Cerebellar cortex (tissue), 1 donor: ENCODE results near the gene PRTN3.
A peak's percentile ranks its signal among the peaks of the same experiment; 100 is the strongest.
"Not testable (repeated sequence)": the region's sequence is repeated elsewhere in the genome, so short reads cannot be mapped to it uniquely, and the experiment has no call there.

ENCODE experiments used
- DNase-seq: peaks from one replicate; pipeline ENCODE4 v3.0.0-alpha.2; 2015; ENCODE audit warnings: low spot score

The PRTN3 gene

DNA sequence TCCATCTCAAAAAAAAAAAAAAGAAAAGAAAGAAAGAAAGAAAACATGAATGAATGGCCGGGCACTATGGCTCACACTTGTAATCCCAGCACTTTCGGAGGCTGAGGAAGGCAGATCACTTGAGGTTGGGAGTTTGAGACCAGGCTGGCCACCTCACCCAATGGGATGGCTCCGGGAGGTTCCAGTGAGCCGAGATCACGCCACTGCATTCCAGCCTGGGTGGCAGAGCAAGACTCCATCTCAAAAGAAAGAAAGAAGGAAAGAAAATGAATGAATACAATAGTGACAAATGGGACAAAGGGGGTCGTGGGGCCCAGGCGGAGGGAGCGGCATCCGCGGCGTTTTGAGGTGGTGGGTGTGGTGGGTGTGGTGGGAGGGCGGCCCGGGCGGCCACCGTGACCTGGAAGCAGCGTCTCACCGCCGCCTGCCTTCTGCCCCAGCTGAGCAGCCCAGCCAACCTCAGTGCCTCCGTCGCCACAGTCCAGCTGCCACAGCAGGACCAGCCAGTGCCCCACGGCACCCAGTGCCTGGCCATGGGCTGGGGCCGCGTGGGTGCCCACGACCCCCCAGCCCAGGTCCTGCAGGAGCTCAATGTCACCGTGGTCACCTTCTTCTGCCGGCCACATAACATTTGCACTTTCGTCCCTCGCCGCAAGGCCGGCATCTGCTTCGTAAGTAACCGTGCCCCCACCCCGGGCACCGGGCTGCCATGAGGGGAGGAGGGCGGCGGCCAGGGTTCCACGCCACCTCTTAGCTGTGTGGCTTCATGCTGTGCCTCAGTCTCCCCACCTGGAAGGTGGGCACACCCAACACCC is 5.1 kb downstream of the PRTN3 start:
- DNase-seq: no peak

DNA sequence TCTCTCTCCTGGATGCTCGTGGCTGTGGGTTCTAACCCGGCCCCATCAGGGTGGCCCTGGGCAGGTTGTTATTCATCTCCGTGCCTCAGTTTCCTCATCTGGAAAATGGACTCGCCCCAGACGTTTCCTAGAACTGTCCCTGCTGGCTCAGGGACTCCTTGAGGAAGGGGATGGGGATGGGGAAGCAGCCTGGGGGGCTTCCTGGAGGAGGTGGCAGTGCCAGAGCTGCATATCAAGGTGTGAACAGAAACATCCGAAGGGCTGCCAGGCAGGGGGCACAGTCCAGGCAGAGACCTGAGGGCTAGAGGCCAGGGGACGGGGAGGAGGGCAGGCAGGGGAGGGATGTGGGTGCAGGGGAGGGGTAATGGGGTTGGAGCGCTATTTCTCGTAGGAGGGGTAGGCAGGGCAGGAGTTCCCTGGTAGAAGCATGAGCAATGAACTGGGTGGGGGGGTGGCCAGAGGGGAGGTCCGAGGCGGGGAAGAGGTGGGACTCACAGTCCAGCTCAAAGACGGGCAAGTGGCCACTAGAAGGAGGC is 7.7 kb downstream of the PRTN3 start:
- DNase-seq: no peak

DNA sequence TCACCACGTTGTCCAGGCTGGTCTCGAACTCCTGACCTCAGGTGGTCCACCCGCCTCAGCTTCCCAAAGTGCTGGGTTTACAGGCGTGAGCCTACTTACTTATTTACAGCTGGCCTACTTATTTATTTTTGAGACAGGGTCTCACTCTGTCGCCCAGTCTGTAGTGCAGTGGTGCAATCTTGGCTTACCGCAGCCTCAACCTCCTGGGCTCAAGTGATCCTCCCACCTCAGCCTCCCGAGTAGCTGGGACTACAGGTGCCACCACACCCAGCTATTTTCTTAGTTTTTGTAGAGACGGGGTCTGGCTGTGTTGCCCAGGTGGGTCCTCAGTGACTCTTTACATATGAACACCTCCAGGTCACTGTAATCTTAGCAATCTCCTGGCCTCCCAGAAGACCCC is 8.4 kb downstream of the PRTN3 start:
- DNase-seq: not testable (repeated sequence)

DNA sequence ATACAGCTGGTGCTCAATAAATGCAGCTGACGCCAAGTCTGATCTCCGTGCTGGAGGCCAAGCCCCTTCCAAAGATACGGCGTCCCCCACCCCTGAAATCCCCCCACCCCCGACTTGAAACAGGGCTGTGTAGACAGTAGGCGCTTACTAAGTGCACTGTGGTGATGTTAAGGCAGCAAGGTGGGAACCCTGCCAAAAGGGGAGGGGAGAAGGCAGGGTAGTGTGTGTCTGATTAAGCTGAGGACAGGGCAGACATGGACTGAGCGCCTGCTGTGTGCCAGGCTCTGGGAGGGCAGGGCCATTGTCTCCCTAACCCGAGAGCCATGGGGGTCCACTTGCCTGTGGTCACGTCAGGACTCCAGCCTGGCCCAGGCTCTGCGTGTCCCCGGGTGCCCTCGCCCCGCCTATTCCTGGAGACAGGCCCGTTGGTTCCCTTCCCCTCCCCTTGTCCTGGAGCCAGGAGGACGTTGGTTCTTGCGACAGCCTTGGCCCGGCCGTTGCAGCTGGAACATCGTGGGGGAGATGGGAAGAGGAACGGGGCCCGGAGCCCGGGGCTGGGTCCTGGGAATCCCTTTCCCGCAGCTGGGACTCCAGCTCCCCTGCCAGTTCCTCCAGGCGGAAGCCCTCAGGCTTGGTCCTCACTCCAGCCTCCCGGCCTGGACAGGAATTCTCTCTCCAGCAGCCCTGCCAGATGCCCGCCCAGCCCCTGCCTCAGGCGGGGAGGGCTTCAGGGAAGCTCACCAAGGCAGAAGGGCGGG is 9.6 kb downstream of the PRTN3 start:
- peak; percentile 32 for DNase-seq

DNA sequence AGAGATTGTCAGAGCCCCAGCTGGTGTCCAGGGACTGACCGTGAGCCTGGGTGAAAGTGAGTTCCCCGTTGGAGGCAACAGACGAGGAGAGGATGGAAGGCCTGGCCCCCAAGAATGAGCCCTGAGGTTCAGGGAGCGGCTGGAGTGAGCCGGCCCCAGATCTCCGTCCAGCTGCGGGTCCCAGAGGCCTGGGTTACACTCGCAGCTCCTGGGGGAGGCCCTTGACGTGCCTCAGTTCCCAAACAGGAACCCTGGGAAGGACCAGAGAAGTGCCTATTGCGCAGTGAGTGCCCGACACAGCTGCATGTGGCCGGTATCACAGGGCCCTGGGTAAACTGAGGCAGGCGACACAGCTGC is 10.2 kb downstream of the PRTN3 start:
- DNase-seq: no peak

DNA sequence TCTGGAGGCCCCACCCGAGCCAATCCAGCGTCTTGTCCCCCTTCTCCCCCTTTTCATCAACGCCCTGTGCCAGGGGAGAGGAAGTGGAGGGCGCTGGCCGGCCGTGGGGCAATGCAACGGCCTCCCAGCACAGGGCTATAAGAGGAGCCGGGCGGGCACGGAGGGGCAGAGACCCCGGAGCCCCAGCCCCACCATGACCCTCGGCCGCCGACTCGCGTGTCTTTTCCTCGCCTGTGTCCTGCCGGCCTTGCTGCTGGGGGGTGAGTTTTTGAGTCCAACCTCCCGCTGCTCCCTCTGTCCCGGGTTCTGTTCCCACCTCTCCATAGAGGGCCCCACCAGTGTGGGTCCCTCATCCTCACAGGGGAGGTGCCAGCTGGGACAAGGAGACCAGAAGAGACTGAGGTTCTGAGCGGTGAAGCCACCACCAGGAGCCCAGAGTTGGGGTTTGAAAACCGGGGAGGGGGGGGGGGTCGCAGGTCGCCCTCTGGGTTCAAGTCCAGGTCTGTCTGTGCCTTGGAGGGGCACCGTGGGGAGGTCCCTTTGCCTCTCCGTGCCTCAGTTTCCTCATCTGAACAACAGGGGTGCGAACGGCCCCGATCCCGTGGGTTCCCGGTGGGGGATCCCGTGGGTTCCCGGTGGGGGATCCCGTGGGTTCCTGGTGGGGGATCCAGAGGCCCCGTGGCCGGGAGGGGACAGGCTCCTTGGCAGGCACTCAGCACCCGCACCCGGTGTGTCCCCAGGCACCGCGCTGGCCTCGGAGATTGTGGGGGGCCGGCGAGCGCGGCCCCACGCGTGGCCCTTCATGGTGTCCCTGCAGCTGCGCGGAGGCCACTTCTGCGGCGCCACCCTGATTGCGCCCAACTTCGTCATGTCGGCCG is 11.6 kb downstream of the PRTN3 start, which contains the start of gene ELANE:
TSS of gene ELANE (plus strand) at position 168 of the 878 bp plus-strand sequence. CDS start at position 194, 26 bp downstream.
- no peak for DNase-seq

DNA sequence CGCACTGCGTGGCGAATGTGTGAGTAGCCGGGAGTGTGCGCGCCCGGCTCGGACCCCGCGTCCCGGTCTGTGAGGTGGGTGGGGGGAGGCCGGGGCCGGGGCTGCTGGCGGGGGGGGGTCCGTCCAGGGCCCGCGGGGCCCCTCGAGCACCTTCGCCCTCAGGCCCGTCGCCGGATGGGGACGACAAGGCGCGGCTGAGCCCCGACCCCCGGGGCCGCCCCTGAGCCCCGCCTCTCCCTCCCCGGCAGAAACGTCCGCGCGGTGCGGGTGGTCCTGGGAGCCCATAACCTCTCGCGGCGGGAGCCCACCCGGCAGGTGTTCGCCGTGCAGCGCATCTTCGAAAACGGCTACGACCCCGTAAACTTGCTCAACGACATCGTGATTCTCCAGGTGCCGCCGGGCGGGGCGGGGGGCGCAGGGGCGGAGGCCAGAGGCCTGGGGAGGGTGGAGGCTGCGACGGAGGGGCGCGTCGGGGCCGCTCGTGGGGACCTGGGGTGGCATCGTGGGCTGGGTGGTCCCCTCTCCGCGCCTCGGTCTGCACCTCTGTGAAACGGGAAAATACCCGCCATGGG is 12.3 kb downstream of the PRTN3 start:
- no peak for DNase-seq

DNA sequence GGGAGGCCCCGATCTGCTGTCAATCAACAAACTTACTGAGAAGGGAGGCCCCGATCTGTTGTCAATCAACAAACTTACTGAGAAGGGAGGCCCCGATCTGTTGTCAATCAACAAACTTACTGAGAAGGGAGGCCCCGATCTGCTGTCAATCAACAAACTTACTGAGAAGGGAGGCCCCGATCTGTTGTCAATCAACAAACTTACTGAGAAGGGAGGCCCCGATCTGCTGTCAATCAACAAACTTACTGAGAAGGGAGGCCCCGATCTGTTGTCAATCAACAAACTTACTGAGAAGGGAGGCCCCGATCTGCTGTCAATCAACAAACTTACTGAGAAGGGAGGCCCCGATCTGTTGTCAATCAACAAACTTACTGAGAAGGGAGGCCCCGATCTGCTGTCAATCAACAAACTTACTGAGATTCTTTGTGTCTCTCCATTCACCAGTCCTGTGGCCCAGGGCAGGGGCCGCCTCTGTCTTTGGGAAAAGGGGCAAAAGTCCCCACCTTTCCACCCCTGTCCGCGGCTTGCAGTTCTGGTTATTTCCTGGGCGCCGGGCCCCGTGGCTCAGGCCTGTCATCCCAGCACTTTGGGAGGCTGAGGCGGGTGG is 12.9 kb downstream of the PRTN3 start:
- DNase-seq: not testable (repeated sequence)

DNA sequence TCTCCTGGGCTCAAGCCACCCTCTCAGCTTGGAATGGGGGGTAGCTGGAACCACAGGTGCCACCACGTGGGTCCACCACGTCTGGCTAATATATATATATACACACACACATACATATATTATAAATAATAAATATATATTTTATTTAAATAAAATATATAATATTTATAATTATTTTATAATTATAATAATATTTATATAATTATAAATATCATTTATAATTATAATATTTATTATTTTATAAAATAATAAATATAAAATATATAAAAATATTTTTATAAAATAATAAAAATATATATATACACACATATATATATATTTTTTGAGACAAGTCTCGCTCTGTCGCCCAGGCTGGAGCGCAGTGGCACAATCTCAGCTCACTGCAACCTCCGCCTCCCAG is 13.8 kb downstream of the PRTN3 start:
- DNase-seq: no peak

DNA sequence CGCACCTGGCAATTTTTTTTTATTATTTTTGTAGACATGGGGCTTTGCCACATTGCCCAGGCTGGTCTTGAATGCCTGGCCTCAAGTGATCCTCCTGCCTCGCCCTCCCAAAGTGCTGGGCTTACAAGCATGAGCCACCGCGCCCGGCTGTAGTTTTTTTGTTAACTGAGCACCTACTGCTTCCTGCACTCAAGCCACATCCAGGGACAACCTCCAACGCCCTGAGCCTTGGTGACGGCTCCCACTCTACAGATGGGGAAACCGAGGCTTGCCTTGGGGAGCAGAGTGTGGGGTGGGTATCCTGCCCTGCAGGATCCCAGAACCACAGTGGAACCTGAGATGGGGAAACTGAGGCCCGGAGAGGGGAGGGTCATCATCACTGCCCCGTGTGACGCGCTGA is 14.3 kb downstream of the PRTN3 start:
- DNase-seq: no peak

DNA sequence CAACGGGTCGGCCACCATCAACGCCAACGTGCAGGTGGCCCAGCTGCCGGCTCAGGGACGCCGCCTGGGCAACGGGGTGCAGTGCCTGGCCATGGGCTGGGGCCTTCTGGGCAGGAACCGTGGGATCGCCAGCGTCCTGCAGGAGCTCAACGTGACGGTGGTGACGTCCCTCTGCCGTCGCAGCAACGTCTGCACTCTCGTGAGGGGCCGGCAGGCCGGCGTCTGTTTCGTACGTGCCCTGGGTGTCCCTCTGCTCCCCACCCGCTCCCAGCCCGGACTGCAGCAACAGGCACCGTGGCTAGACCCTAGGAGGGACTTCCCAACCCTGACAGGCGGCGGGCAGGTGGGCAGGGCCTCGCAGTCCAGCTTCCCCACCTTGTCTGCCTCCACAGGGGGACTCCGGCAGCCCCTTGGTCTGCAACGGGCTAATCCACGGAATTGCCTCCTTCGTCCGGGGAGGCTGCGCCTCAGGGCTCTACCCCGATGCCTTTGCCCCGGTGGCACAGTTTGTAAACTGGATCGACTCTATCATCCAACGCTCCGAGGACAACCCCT is 14.8 kb downstream of the PRTN3 start:
- DNase-seq: no peak

DNA sequence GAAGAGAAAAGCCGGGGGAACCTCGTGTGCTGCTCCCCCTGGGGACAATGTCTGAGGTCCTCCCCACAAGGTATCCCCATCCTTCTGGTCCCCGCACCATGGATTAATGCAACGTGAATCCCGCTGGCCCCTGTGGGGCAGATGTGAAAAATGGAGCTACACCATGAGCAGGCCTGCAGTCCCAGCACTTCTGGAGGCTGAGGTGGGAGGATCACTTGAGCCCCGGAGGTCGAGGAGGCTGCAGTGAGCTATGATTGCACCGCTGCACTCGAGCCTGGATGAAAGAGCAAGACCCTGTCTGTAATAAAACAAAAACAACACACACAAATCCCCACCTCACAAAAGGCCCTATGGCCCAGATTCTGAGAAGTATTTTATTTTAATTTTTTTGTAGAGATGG is 17.5 kb downstream of the PRTN3 start:
- no peak for DNase-seq

DNA sequence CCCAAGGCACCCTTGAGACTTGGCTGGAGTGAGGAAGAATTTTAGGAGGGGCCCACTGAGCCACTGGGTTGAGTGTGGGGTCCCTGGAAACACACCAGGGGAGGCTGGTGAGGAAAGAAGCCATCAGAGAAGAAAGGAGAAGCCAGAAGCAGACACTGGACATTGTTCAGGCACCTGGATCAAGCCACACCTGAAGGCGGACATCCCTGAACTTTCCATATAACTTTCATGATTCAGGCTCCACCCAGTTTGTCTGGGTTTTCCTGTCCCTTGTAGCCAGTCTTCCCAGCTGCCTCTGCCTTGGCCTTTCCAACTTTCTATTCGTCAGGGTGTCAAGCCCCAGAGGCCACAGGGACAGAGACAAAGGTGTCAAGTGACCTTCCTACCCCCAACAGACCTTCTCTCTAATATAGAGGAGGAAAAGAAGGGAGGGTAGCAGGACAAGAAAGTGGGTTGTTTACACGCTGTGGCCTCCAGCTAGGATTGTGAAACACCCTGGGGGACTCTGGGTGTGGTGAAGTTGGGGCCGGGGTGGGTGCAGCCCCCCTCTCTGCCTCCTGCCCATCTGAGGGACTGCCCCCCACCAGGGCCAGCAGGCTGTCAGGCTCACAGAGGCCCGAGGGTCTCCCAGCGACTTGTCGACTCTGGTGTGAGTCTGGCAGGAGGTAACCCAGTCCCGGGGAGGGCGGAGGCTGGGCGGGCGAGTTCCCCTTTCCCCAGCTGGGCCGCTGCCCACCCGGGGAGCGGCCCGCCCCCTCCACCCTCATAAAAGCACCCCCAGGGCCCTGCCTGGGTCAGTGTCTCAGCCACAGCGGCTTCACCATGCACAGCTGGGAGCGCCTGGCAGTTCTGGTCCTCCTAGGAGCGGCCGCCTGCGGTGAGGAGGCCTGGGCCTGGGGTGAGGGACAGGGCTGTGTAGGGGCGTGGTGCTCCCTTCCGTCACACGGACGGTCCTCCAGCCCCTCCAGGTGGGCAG is 18.4 kb downstream of the PRTN3 start, which contains the start of gene CFD:
TSS of gene CFD (plus strand) at position 797 of the 976 bp plus-strand sequence. CDS start at position 823, 26 bp downstream.
- no peak for DNase-seq

DNA sequence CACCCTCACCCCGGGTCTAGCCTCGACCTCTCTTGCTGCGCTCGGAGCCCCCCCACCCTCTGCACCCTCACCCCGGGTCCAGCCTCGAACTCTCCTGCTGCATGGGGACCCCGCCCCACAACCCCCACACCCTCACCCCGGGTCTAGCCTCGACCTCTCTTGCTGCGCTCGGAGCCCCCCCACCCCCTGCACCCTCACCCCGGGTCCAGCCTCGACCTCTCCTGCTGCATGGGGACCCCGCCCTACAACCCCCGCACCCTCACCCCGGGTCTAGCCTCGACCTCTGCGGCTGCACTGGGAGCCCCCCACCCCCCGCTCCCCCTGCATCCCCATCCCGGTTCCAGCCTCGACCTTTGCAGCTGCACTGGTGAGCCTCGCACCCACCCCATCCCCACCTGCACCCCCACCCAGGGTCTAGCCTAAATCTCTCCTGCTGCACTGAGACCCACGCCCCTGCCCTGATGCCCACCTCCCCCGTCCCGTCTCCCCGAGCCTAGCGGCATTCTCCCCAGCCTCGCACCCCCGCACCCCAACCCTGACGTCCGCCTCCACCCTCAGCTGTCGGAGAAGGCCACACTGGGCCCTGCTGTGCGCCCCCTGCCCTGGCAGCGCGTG is 20.4 kb downstream of the PRTN3 start:
- DNase-seq: no peak

DNA sequence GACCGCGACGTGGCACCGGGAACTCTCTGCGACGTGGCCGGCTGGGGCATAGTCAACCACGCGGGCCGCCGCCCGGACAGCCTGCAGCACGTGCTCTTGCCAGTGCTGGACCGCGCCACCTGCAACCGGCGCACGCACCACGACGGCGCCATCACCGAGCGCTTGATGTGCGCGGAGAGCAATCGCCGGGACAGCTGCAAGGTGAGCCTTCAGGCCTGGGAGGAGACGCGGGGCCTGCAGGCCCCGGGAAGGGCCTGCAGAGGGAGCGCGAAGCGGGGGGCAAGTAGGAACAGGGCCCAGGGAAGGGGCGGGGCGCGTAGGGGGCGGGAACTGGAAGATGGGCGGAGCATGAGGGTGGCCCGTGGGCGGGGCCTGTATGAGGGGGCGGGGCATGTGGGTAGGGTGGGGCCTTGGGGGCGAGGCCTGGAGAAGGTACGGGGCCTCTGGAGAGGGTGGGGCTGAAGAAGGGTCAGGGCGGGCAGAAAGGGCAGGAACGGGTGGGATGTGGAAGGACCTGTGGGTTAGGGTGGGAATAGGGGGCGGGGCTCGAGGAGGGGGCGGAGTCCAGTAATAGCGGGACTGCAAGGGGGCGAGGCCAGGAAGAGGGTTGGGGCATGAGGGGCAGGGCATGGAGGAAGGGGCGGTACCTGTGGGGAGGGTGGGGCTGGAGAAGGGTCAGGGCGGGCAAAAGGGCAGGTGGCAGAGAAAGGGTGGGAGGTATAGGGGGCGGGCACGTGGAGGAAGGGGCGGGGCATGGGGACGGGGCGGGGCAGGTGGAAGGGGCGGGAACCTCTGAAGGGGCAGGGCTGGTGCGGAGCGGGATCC is 21.2 kb downstream of the PRTN3 start:
- DNase-seq: no peak

DNA sequence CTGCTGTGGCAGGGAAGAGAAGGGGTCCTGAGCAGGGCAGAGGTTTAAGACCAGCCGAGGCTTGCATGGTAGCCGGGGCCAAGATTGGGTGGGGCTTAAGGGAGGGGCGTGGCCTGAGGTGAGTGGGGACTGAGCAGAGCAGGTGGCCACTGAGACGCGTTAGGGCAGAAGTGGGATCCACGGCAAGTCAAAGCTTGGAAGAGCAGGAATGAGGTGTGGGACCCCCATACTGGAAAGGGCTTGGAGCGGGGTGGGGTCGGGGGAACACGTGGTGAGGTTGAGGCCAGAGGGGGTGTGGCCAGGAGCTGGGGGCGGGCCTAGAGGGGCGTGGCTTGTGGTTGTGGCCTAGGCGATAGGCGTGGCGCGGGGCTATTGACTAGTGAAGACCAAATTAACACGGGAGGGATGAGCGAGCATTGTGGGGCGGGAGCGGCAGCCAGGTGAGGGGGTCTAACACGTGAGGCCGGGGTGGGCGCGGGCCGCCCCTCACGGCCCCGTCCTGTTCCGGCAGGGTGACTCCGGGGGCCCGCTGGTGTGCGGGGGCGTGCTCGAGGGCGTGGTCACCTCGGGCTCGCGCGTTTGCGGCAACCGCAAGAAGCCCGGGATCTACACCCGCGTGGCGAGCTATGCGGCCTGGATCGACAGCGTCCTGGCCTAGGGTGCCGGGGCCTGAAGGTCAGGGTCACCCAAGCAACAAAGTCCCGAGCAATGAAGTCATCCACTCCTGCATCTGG is 21.9 kb downstream of the PRTN3 start:
- DNase-seq: no peak

DNA sequence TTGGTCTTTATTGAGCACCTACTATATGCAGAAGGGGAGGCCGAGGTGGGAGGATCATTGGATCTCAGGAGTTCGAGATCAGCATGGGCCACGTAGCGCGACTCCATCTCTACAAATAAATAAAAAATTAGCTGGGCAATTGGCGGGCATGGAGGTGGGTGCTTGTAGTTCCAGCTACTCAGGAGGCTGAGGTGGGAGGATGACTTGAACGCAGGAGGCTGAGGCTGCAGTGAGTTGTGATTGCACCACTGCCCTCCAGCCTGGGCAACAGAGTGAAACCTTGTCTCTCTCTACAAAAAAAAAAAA is 22.5 kb downstream of the PRTN3 start:
- DNase-seq: no peak

DNA sequence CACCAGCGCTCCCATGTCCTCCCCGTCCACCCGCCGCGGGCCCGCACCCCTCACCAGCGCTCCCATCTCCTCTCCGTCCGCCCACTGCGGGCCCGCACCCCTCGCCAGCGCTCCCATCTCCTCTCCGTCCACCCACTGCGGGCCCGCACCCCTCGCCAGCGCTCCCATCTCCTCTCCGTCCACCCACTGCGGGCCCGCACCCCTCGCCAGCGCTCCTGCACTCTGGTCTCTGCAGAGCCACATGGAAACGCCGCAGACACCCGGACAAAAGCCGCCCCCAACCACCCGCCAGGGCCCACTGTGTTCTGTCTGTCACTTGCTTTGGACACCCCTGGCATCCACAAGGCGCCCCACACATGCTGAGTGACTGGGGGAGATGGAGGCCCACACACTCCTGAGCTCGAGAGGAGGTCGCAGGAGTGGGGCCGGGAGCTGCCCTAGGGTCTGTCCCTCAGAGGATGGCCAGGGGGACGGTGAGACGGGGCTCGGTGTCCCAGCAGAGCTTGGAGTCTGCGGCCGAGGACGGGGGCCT is 26.0 kb downstream of the PRTN3 start:
- no peak for DNase-seq
